Heart left ventricle (tissue), 13 donors: ENCODE measurements around the gene TLL1.

Source experiments
- POLR2A ChIP-seq, 2 donors: fragments of 450-650 bp; IDR thresholded peaks; one replicate each; pipeline ENCODE4 v1.6.1; 2017; ENCODE audit warnings: antibody characterized with exemption in 2 of 2, mild to moderate bottlenecking in 2 of 2, moderate library complexity in 2 of 2
- TF ChIP-seq, protein P1 (sequence below), 12 donors: fragments of 200-600 bp; sonication (generic) in 4 of 12; IDR thresholded peaks; one replicate each; pipeline versions ENCODE4 v1.5.0 to v1.8.0; 2018 to 2022; ENCODE audit warnings: antibody characterized with exemption in 12 of 12, mild to moderate bottlenecking in 5 of 12
- donor health status: ischemic (EF 13 %, LVEDD 7.1; RV severe dilation, severe dysfunction).
- donor health status: DM: no; HTN: yes; CAD: no.
- donor health status: DM: no; HTN: no; CAD: no.
- donor health status: ischemic (EF 25% LVEDD 6.9; RV normal size, moderate dysfunction).
- donor health status: ischemic (EF 25% LVEDD 5.7; RV mildly dilated, moderate dysfunction).
- donor health status: ischemic (EF 35%, LVEDD 5.7; RV mildly dilated, moderate dysfunction).
- donor health status: nonischemic (EF 11% LVEDD 7.7; RV severe dilation, severe dysfunction).
- donor health status: DM: yes; HTN: yes; CAD: no.
- donor health status: PGD.
- donor health status: ischemic (EF 29% LVEDD 5.4; RV normal size, mild dysfunction).
- donor health status: nonischemic (EF 23%, LVEDD 6.1; RV moderate dilation, normal function).

DNA sequence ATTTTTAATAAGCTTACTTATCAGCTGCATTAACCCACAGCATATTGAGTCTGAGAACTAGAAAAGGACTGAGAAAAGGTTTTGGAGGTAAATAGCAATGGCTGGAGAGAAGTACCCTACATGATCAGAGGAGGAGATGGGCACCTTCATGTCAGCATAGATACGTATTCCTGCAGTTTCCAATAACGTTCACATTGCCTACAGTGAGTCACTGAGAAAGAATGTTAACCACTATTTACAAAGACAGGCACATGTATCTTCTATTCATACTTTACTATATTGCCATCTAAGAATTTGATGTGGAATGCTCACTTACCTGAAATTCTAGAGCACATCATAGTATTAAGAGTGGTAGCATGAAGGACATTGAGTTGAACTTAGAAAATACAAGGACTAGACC, 92.5 kb downstream of the TLL1 start:
- TF ChIP-seq, protein P1, sequence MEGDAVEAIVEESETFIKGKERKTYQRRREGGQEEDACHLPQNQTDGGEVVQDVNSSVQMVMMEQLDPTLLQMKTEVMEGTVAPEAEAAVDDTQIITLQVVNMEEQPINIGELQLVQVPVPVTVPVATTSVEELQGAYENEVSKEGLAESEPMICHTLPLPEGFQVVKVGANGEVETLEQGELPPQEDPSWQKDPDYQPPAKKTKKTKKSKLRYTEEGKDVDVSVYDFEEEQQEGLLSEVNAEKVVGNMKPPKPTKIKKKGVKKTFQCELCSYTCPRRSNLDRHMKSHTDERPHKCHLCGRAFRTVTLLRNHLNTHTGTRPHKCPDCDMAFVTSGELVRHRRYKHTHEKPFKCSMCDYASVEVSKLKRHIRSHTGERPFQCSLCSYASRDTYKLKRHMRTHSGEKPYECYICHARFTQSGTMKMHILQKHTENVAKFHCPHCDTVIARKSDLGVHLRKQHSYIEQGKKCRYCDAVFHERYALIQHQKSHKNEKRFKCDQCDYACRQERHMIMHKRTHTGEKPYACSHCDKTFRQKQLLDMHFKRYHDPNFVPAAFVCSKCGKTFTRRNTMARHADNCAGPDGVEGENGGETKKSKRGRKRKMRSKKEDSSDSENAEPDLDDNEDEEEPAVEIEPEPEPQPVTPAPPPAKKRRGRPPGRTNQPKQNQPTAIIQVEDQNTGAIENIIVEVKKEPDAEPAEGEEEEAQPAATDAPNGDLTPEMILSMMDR (IDR thresholded peaks at IDR 0.05): no peak
- TF ChIP-seq POLR2A (IDR thresholded peaks at IDR 0.05): no peak
